GM21825 (cell line): ENCODE data around the gene MINDY2.
"Not testable (repeated sequence)": the region's sequence is repeated elsewhere in the genome, so short reads cannot be mapped to it uniquely, and the experiment has no call there.

Experiments used
- ATAC-seq: cut with Tn5 transposase; IDR thresholded peaks from one replicate; pipeline ENCODE4 v1.9.1; 2021; ENCODE audit warnings: mild to moderate bottlenecking, moderate library complexity; ENCODE audit not compliant: unreplicated experiment

The MINDY2 gene

DNA sequence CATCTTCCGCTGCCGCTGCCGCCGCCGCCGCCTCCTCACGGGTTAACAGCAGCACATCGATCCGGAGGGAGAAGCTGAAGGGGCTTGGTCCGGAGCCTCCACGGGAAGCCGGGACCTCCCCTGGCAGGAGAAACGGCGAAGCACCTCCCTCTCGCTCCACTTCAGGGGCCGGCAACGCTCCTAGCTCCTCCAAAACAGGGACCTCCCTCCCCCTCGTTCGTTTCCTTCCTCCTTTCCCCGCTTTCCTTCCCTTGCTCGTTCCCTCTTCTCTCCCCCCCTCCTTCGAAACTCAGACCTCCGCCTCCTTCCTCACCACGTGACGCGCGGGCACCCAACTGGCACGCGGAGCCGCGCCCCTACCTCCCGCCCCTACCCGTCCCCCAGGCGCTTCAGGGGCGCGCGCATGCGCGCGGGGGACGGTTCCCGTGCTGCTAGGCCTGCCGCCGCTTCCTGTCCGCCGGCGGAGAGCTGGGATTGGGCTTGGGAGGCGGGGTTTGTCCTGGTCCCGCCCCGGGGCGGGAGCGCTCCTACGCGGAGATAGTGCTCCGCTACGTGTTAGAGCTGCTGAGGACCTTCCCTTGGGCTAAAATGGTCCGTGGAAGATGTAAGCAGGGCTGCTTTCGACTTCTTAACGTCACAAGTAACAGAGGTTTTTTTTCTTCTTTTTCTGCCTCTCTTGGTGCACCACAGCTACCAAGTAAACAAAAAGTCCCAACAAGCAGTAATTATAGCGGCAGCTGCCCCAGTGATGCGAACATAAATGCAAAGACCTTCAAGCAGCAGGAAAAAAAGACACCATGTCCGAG is 21.4 kb upstream of the MINDY2 start, which contains the start of gene ADAM10:
Gene ADAM10 (minus strand): TSS at position 176 of the 806 bp plus-strand sequence. CDS start 173 bp downstream, at position 3.
- ATAC-seq: peak; percentile 86

DNA sequence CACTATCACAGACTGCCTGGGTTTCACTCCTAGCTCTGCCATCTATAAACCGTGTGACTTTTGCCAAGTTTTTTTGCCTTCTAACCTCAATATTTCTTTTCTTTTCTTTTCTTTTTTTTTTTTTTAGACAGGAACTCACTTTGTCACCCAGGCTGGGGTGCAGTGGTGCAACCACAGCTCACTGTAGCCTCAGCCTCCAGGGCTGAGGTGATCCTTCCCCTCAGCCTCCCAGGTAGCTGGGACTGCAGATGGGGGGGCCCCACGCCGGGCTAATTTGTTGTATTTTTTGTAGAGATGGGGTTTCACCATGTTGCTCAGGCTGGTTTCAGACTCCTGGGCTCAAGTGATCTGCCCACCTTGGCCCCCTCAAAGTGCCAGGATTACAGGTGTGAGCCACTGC is 18.4 kb upstream of the MINDY2 start:
- ATAC-seq: no peak

DNA sequence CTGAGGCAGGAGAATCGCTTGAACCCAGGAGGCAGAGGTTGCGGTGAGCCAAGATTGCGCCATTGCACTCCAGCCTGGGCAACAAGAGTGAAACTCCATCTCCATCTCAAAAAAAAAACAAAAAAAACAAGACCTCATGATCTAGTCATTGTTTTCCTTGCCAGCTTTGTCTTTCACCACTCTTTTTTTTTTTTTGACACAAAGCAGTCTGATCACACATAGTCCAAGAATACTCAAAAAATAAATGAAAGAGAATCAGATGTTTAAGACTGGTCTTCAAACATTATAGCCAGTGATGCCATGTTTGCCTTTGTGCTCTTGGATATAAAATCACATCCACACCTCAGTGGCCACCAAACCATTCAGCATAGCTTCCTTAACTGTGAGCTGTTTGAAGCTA is 15.8 kb upstream of the MINDY2 start:
- ATAC-seq: no peak

DNA sequence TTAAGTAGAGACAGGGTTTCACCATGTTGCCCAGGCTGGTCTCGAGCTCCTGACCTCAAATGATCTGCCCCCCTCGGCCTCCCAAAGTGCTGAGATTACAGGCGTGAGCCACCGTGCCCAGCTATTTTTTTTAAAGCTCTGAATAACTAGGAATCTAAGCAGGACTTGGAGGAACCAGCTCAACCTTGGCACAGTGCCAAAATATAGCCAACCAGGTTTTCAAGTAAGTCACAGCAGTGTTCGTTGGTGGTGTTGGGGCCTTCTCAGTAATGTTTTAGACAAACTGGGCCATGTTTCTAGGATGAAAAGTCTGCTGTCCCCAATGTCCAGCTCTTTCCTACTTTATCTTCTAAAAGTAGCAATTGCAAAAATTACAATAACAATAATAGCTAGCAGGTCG is 15.1 kb upstream of the MINDY2 start:
- ATAC-seq: no peak

DNA sequence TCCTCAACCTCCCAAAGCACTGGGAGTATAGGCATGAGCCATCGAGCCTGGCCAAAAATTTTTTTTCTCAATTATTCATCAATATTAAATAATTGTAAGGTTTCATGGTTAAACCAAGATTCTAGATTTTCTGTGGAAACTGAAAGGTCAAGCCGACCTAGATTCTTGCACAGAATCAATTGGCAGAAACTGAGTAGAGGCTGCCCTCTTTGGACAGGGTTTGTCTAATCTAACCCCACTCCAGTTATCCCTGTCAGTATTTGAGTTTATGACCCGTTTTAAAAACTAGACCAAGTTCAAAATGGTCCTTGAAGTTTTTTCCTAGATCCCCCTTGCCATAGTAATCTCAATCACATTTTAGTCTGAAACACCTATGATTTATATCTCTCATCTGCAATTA is 13.0 kb upstream of the MINDY2 start:
- ATAC-seq: no peak

DNA sequence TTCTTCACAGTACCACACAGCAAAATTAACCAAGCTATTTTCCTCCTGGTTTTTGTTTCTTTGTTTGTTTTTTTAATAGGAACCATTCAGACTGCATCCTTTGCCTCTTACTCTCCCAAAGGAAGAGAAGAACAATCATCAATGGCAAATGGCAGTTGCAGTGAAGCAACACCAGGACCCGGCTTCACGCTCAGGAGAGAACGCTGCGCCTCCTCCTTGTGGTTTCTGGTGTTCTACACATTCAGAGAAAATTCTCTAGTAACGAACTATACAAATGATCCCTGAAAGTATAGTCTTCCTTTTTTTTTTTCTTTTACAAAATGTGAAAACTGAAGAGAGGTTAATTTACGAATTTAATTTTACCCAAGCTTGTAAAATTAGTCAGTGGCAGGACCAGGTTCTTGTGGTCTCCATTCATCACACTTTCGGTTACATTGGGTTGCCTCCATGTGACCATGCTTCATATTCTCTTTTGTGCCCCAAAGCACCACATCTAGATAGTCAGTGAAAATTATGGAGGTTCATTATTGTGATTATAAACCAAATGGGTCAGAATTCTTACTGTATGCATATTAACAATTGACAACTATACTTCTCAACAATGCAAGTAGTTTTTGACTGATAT is 10.6 kb upstream of the MINDY2 start:
- ATAC-seq: no peak

DNA sequence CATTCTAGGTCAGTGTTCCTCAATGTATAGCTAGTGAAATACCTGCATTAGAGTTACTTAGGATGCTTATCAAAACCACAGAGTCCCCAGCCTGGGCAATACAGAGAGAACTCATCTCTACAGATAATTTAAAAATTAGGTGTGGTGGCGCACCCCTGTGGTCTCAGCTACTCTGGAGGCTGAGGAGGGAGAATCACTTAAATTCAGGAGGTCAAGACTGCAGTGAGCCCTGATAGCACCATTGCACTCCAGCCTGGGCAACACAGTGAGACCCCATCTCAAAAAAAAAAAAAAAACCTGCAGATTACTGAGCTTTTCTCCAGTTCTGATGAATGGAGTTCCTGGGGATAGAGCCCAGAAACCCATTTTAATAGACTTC is 10.1 kb upstream of the MINDY2 start:
- ATAC-seq: no peak

DNA sequence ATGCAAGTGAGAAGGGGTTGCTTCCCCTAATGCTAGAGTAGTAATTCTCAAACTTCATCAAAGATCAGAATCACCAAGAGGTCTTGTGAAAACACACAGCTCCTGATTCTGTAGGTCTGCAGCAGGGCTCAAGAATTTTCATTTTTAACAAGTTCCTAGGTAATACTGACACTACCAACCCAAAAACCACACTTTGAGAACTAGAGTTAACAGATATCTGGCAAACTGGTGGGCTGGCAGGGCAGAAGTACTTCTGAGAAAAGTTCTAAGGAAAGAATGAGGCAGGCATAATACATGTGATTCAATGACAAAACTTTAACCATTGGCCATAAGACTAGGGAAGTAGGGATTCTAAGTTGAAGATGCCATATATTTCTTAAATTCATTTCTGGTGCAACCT is 8.8 kb upstream of the MINDY2 start:
- ATAC-seq: no peak

DNA sequence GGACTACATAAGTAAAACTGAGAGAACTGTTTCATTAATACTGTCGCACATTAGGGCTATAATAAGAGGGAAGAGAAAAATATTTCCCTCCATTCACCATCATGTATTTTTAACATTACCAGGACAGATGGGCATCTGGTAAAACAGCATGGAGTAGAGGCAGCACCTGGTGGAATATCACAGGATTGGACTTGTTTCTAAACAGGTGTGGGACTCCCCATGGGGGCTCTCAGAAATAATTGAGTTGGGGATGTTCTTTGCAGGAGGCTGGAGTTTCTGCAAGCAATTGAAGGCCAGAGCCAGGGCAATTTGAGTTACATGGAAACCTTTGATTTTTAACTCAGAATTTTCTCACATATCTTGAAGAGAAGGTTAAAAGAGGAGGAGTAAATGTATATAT is 8.4 kb upstream of the MINDY2 start:
- no peak for ATAC-seq

DNA sequence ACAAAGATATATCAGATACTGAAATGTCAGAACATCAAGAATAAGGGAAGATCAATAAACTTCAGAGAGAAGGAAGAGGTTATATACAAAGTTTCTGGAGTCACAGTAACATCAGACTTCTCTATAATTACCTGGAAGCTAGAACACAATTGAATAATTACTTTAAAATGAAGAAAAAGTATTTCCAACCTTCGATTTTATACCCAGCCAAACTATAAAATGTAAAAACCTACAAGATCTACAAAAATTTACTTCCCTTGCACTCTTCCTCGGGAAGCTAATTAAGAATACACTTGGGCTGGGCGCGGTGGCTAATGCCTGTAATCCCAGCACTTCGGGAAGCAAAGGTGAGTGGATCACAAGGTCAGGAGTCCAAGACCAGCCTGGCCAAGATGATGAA is 6.6 kb upstream of the MINDY2 start:
- no peak for ATAC-seq

DNA sequence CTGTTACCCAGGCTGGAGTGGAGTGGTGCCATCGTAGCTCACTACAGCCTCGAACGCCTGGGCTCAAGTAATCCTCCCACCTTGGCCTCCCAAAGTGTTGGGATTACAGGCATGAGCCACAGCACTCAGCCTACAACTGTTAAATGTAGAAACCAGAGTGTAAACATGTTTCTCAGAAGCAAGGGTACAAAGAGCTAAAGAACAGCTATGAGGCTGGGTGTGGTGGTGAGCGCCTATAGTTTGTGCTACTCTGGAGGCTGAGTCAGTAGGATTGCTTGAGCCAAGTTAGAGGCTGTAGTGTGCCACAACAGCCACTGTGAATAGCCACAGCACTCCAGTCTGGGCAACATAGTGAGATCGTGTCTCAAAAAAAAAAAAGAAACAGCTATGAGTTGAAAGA is 4.8 kb upstream of the MINDY2 start:
- no peak for ATAC-seq

DNA sequence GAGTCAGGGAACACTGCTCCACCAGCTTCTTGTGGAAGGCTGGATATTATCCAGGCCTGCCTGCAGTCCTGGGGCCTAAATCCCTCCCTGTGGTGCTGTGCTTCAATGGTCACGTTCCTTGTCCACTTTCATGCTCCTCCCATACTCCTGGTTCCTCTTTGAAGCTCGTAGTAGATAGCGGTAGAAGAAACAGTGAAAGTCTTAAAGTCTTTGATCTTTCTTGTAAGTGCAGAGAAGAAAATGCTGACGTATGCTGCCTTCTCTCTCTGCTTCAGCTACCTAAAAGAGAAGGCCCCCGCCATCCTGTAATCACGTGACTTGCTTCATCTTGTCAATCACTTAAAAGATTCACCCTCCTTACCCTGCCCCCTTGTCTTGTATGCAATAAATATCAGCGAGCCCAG is 2.5 kb upstream of the MINDY2 start:
- not testable (repeated sequence) for ATAC-seq

DNA sequence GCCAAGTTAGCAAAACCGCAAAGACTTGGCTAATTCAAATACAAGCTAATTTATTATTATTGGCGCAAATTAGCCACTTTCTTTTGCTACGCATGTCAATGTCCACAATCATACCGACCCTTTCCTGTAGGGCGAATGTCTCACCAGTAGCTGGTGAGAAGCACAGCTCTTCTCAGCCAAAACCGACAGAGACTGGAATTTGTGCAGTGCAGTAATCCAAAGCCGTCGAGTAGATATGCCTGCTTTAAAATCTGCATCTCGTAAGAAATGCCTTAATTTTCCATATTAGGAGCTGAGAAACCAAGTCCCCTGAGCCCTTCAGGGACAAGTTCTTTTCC is 614 bp upstream of the MINDY2 start:
- ATAC-seq: peak; percentile 16

DNA sequence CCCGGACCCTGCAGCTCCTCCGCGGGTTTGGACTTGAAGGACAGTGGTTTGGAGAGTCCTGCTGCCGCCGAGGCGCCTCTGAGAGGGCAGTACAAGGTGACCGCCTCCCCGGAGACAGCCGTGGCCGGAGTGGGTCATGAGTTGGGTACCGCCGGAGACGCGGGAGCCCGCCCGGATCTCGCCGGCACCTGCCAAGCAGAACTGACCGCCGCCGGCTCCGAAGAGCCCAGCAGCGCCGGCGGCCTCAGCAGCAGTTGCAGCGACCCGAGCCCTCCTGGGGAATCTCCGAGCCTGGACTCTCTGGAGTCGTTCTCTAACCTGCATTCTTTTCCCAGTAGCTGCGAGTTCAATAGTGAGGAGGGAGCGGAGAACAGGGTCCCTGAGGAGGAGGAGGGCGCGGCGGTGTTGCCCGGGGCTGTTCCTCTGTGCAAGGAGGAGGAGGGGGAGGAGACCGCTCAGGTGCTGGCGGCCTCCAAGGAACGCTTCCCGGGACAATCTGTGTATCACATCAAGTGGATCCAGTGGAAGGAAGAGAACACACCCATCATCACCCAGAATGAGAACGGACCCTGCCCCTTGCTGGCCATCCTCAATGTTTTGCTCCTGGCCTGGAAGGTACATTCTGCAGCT is 634 bp downstream of the MINDY2 start:
- ATAC-seq: peak; percentile 8

DNA sequence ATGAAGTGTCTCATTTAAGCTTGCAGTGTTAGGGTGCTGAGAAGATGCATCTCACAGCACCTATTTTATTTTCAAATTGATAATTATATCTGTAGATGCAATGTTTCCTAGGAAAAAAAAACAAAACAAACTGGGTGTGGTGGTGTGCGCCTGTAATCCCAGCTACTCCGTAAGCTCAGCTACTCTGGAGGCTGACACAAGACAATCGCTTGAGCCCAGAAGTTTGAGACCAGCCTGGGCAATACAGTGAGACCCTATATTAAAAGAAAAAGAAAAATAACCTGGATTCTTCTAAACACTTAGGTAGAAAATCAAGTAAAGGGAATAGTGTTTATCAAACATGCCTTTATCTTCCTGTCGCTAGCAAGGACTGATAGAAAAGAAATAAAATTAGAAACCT is 1.9 kb downstream of the MINDY2 start:
- ATAC-seq: no peak

DNA sequence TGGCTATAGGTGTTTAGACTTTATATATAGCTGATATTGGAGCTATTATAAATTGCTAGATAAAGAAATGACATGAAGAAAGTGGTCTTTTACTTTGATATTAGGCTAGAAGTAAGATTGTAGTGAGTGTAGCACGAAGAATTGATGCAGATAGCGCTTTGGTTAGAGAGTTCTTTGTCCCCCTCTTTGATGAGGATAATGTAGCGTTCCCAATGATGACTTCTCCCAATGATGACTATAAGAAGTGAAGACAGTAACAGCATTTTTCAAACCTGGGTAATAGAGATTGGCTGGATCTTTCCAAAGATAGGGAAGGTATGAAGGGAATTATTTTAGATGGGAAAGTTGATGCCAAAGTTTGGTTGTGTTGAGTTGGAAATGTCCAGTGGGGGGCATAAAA is 4.3 kb downstream of the MINDY2 start:
- ATAC-seq: no peak

DNA sequence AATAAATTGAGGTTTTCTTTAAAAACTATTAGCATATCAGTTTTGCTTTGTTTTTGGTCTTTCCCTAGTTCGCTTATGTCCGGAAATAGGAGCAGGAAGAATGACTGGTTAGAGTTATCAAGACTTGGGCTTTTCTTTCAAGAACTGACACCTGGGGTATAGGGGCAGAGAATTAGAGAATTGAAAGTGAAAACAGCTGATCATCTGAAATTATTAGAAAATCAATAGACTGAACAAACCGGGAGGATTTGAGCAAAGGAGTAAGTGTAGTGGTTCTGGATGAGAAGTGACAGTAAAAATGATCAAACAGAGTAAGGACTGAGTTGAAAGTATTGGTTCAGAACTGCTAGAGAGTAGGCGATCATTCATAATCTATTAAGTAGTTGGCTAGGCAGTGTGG is 6.0 kb downstream of the MINDY2 start:
- ATAC-seq: peak; percentile 58

DNA sequence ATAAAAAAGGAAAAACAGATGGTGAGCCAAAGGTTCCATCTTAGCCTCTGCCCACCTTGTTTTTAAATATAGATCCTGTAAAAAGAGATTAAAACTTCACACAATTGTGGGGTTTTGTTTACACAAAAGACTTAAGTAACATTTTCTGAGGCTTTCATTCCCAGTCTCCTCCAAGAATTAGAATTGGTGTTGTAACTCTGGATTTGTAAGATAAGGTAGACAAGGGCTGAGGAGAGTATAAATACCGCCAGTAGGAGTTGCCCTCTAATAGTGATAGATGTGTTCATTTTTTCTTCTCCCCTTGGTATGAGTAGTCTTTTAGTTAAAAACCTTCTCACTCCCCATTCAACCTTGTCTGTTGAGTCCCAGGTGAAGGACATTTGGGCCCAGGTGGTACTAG is 8.5 kb downstream of the MINDY2 start:
- ATAC-seq: no peak

DNA sequence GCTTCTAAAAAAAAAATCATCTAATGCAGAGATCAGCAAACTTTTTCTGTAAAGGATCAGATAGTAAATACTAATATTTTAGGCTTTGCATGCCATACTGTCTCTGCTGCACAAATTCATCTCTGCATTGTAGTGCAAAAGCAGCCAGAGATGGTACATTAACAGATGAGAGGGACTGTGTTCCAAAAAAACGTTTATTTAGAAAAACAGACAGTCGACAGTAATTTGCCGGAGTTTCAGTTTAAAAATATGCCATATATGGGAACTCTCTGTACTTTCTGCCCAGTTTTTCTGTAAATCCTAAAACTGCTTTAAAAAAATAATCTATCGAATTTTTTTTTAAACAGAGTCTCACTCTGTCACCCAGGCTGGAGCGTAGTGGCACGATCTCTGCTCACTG is 14.3 kb downstream of the MINDY2 start:
- ATAC-seq: no peak

DNA sequence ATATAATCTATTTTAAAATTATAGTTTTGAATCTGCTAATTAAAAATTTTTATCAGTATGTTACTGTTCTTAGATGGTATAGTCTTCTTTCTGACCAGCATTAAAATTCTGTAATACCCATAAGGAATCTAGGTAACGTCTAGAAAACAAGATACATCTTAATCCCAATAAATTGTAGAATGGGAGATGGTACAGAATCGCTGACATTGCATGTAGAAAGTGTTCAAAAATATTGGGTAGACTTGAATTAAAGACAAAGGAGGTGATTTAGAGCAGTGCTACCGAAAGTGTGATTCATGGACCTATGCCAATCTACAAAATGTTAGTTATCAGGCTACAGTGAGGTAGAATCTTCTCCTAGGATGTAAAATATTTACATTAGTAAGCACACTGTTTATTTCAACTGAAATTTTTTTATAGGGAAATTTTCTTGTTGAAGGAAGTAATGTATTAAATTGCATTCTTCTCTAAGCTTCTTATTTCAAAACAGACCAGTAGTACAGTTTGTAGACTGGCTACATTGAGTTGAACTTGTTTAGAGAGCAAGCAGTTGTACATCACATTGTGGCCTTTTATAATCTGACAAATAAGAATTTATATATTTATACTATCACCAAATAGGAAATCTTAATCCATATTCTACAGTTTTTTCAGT is 17.1 kb downstream of the MINDY2 start:
- ATAC-seq: no peak

DNA sequence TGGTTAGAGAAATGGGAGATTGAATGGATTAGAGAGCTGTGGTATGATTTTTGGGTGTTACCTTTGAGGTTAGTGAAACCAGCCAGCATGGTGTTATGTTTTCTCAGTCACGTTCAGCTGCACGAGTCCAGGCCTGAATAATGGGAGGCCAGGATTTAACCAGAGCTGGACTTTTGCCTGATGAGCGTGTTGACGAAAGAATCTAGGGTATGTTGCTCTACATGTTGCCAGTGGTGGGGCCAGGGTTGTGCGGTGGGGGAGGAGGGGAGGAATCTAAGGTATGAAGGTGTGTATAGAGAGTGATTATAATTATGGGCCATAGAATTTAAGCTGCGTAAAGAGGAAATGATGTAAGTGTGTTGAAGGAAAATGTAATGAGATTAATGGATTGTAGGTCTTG is 22.8 kb downstream of the MINDY2 start:
- ATAC-seq: no peak

DNA sequence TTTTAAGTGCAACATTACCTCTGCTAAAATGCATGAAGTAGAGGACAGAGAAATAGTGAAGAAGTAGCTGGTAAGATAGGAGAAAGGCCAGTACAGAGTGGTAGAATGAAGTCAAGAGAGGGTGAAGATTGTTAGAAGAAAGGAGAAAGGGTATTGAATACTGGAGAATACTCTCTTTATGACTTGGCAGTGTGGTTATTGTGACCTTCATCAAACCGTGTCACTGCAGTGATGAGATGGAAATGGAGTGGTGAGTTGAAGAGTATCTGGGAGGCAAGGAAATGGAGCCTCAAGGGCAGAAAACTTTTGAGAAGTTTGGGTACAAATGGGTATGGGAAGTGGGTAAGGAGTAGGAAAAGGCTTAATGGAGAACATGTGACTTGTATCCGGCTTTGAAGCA is 24.7 kb downstream of the MINDY2 start:
- no peak for ATAC-seq
